HG03060 (cell line): ENCODE data around the gene INTS1.
"Not testable (repeated sequence)": the region's sequence is repeated elsewhere in the genome, so short reads cannot be mapped to it uniquely, and the experiment has no call there.

Source experiments
- ATAC-seq: cut with Tn5 transposase; IDR thresholded peaks from one replicate; pipeline ENCODE4 v1.9.1; 2021; ENCODE audit warnings: low read depth, moderate number of reproducible peaks; ENCODE audit not compliant: unreplicated experiment

INTS1 gene

DNA sequence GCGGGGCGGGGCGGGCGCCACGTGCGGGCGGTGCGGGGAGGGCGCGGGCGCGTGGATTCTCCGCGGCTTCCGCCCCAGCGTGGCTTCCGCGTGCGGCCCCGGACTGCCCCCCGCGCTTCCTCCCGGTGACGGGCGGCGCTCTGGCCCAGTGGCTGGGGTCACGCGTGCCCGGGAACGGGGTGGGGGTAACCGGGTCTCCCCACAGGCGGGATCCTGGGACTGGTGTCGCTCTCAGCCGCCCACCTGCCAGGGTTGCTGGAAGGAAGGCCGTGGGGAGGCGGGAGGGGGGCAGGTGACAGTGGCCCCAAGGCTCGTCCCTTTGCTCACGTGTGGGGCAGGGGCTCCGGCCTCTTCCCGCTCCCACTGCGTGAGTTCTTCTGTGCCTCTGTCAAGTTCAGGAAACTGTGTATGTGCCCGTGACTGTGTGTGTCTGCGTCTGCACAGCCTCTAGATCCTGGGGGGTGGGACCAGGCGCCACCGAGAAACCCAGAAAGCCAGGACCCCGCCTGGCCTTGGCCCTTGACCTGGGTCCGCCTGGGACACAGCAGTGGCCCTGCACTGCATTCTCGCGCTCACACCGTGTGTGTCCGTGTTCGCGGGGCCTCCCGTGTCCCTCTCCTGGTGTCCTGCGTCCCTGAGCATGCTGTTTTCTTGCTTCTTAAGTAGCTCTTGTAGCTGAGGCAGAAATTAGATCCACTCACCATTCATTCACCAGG lies 27.2 kb upstream of the INTS1 start:
- no peak for ATAC-seq

DNA sequence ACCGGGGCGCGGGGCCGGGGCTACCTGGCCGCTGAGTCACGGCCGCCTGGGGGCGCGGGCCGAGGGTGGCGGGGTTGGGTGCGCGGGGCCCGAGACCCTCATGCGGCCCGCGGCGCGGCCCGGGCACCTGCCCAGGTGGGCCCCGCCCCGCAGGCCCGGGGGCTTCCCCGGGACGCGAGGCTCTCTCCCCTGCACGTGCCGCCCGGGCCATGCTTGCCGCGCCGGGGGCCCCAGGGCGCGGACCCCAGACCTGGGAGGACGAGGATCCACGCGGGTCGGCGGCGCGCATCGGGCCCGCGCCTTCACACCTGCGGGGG lies 26.7 kb upstream of the INTS1 start:
- ATAC-seq = no peak

DNA sequence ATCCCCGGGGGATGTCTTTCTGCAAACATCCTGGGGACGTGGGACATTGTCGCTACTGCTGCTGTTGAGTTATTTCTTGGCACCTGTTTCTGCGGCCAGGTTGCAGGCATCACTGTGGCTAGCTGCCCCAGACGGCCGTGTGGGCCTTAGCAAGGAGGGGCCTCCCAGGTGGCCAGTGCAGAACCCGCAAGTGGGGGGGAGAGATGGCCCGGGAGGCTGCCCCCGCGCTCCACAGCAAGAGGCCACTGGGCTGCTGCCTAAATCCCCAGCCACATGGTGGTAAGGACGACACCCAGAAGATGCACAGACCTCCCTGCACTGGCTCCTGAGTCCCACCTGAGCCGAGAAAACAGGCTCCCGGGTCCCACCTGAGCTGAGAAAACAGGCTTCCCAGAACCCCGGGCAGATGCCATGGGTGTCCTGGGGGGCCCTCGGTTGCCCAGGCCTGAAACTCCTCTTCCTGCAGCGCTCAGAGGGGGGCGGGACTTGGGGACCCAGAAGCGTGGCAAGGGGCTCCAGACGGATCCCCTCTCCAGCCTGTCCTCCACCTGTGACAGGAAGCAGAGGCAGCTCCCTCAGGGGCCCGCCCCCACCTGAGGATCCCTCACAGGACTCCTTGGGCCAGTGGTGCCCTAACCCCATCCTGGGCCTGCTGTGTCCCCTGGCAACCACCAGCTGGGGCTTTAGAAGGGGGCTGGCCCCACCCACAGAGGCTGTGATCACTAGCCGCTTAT lies 25.4 kb upstream of the INTS1 start:
- no peak for ATAC-seq

DNA sequence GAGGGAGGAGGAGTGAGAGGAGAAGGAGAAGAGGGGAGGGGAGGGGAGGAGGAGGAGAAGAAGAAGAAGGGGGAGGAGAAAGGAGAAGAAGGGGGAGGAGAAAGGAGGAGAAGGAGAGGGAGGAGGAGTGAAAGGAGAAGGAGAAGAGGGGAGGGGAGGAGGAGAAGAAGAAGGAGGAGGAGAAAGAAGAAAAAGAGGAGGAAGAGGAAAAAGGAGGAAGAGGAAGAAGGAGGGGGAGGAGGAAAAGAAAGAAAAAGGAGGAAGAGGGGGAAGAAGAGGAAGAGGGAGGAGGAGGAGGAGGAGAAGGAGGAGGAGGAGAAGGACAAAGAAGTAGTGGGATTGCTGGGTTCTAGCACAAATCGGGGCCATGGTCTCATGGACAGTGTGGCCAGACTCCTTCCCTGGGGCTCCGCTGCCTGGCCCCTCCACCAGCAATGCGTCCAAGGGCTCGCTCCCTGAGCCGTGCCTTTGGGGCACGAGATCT lies 22.1 kb upstream of the INTS1 start:
- ATAC-seq = no peak

DNA sequence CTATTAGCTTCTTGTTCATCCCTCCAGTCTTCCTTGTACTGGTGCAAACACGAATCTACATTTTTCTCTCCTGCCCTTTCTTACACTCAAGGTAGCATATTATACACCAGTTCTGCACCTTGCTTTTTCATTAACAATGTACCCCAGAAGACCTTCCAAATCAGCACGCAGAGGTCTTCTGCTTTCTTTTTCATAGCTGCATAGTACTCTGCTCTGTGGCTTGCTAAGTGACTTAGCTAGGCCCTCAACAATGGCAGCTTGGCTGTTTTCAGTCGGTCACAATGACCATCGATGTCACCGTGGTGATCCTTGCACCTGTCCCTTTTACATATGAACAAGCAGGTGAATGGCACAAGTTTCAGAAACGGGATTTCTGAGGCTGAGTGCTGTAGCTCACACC lies 21.2 kb upstream of the INTS1 start:
- ATAC-seq = no peak

DNA sequence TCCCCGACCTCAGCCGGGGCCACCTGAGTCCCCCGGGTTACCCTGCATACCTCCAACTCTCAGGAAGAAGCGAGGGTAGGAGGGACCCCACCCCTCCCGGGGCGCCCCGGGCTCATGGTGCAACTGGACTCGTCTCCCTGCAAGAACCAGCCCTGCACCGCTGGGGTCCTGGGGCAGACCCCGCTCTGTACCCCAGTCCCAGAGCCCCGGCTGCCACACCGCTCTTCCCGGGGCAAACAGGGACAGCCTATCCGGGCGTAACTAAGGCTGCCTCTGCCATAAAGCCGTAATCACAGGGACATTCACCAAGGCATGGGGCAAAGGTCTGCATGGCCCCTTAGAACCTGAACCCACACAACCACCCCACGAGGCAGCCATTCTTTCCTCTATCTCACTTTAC lies 19.7 kb upstream of the INTS1 start:
- ATAC-seq = no peak

DNA sequence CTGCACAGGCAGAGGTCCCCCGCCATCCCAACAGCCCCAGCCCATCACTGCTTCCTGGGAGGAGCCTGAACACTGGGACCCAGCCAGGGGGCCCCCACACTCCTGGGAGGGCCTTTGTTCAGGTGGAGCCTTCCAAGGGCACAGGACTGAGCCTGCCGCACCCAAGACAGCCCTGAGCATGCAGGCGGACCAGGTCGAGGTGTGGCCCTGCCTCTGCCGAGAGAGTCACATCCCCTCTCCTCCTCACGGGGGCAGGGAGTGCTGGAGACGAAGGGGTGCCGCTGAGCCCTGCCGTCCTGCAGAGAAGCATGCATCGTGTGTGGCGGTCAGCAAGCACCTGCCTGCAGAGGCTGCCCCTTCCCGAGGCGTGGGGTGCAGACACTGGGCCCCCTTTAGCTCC lies 19.0 kb upstream of the INTS1 start:
- ATAC-seq = no peak

DNA sequence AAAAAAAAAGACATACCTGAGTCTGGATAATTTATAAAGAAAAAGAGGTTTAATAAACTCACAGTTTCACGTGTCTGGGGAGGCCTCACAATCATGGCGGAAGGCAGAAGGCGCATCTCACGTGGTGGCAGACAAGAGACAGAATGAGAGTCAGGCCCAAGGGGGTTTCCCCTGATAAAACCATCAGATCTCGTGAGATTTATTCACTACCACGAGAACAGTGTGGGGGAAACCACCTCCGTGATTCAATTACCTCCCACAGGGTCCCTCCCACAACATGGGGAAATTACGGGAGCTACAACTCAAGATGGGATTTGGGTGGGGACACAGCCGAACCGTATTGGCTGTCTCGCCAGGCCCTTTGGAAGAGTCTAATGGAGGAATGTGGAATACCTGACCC lies 17.3 kb upstream of the INTS1 start:
- ATAC-seq = no peak

DNA sequence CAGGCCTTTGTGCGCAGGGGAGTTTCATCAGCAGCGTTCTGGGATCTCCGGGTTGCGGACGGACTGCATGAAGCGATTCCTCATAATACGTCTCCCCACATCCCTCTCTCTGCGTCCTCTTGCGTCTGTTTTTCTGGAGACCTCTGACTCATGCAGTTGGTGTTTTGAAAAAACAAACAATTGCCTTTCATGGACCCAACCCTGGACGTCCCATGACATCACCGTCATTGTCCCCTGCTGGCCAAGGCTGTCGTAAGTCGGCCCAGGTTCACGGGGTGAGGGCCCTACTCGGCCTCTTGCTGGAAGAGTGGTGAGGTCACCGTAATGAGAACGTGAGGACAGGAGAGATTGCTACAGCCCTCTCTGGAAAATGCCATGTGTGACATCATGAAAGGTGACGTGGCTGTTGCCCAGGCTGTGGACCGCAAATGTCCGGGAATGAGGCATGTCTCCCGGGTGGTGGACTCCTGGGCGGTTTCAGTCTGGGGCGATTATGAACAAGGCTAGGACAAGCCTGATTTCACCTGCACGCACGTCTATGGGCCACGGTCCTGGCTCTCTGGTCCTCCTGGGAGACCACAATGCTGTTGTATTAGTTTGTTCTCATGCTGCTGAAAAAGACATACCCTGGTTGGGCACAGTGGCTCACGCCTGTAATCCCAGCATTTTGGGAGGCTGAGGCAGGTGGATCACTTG lies 16.5 kb upstream of the INTS1 start:
- no peak for ATAC-seq

DNA sequence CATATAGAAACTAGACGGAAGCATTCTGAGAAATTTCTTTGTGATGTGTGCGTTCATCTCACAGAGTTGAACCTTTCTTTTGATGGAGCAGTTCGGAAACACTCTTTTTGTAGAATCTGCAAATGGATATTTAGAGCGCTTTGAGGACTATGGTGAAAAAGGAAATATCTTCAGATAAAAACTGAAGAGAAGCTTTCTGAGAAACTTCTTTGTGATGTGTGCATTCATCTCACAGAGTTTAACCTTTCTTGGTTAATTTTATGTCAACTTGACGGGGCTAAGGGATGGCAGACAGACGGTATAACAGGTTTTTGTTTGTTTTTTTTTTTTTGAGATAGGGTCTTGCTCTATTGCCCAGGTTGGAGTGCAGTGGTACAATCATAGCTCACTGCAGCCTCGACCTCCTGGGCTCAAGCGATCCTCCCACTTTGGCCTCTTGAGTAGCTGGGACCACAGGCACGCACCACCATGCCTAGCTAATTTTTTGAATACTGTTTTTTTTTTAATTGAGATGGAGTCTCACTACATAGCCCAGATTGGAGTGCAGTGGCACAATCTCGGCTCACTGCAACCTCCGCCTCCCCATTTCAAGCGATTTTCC lies 15.2 kb upstream of the INTS1 start:
- ATAC-seq = not testable (repeated sequence)

DNA sequence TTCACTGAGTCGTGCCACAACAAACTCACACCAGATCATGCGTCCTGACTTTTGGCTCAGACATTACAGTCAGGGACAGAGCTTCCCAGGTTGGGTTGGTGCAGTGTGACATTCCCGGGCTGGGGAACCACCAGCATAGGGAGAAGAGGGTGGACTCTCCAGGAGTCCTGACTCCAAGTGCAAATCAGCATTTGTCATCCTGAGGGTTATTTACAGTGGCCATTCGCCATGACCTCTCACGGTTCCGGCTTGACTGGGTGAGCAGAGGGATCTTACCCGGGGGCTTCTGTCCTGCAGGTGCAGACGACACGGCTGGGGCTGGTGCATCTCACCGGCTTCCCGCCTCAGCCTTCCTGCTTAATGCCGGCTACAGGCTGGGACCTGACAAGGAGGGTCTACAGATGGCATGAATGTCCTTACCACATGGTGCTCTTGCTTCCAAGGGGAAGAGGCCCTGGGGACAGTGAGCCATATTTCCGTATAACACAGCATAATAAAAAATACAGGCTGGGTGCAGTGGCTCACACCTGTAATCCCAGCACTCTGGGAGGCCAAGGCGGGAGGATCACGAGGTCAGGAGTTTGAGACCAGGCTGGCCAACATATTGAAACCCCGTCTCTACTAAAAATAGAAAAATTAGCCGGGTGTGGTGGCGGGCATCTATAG lies 12.5 kb upstream of the INTS1 start:
- no peak for ATAC-seq

DNA sequence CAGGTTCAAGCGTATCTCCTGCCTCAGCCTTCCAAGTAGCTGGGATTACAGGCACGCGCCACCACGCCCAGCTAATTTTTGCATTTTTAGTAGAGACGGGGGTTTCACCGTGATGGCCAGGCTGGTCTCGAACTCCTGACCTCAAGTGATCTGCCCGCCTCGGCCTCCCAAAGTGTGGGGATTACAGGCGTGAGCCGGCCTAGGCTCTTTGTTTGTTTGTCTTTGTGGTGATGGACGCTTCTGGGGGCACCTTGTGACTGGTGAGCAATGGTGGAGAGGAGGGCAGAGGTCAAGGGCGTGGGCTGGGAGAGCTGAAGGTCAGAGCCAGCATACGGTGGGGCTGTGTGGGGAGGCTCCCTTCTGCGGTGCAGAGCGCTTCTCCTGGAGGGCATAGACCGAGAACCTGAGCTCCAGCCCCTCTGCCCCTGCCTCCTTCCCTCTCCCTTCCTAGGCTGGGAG lies 11.3 kb upstream of the INTS1 start:
- ATAC-seq = not testable (repeated sequence)

DNA sequence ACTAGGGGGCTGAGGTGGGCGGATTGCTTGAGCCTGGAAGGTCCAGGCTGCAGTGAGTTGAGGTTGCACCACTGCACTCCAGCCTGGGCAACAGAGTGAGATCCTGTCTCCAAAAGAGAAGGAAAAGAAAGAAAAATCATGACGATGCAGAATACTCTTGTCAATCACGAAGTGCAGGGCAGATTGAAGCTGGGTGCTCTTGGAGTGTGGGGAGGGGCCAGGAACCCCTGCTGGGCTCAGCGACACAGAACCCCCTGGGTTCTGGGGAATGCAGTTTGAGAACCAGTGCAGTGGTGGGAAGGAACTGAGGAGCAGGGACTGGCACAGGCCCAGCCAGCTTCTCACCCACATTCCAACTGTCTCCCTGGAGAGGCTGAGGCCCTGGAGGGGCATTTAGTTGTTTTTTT lies 10.8 kb upstream of the INTS1 start:
- ATAC-seq = no peak

DNA sequence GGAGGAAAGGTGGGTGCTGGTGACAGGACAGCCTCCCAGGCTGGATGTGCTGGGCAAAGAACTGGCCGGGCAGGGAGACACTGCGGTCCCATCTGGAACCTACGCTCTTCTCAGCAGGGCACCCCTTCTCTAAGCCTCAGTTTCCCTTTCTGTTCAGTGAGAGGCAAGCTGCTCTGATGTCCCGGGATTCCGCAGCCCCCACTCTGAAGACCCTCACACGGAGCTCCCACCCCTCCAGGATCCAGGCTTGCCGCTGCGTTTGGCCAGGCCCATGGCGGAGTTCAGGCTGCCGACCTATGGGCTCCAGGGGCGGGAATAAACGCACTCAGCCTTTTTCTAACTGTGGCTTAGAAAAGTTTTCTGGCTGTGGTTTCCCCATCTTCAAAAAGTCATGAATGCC lies 10.2 kb upstream of the INTS1 start:
- no peak for ATAC-seq

DNA sequence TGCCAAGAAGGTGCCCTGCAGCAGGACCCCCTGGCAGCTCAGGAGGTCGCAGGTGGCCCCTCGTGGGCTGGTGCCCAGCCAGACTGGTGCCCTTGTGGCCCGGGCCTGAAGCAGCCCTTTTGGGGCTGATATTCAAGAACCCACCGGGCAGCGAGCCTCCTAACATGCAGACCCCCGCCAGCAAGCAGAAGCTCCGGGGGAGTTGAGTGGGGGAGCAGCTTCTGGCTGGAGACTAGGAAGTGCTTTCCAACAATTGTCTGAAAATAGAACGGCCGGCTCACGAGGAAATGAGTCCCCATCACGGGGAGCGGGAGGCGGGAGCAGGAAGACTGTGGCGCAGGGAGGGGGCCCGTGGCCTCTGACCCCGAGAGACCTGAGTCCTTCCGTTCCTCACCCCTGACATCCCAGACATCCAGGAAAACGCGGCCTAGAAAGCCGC lies 9.5 kb upstream of the INTS1 start:
- ATAC-seq = no peak

DNA sequence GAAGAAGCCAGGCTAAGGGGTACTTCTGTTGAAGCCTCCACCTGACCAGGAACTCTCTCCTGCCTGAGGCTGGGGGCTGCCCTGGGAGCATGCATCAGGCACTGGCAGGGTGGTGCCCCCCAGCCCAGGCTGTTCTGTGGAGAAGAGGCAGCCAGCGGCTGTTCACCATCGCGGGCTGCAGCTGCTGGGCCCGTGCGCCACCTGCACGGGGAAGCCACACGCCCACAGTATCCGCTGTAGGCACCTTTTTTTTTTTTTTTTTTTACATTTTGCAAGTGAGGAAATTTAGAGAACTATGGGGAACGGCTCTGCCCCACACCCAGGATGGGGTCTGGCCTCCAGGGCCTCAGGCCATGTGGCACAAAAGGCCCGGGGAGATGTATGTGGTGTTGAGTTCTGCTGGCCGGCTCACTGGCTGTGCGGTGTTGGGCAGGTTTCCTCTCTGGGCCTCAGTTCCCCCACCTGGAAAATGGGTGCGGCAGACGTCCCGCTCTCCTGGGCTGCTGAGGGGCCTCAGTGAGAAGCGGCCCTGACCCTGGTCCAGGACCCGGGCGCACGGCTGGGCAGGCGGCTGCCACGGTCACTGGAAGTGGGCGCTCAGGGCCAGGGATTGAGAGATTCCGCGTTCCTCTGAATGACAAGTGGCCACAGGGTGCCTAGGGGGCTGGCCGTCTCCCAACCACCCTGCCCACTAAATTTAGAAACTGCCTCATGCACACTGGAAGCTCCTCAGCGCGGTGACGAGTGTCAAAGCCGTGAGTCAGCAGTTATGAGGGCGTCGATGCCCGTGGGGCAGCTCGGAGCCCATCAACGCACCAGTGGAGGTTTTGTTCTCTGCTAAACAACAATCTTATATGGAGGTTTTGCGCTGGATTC lies 8.8 kb upstream of the INTS1 start:
- ATAC-seq = no peak

DNA sequence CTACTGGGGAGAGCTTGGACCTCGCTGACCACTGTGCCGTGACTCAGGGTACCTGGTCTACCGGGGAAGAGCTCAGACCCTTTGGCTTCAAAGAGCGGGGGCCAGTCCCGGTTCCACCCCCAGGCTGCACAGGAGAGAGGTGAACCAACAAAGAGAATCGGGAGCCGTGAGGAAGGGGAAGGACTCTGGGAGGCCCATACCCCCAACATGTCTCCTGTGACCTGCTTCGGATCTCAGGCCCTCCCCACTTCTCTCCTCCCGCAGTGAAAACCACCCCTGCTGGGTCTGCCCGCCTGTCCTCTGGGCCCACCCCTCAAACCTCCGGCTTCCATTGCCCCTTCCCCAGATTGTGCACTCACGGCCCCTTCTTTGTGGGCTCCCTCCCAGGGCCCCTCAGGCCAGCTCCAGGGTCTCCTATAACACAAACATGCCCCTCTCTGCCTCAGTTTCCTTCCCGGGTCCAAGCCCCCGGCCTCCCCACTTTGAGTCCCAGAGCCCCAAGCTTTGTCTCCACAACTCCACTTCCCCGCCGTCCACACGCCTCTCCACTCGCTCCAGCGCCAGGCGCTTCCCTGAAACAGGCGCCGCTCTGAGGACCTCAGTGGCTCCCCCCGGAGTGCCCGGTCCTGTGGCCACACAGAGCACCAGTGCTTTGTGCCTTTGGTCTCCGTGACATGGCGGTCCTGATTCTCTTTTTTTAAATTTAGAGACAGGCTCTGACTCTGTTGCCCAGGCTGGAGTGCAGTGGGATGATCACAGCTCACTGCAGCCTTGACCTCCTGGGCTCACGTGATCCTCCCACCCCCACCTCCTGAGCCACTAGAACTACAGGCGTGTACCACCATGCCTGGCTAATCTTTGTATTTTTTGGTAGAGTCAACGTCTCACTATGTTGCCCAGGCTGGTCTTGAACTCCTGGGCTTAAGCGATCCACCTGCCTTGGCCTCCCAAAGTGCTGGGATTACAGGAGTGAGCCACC lies 7.5 kb upstream of the INTS1 start:
- no peak for ATAC-seq

DNA sequence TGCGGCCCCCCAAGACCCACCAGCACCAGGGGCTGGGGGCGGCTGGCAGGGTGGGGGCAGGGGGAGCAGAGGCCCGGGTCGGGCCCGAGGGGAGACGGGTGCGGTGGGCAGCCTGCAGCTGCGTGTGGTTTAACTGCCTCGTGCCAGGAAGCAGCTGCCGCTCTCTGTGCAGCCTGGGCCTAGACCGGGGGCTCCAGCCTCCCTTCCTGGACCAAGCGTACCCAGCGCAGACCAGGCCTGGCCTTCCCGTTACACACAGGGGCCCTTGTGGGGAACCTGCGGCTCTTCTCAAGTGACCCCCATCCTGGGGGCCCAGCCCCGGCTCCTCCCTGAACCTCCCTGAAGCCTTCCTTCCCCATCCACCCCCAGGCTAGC lies 6.6 kb upstream of the INTS1 start:
- no peak for ATAC-seq

DNA sequence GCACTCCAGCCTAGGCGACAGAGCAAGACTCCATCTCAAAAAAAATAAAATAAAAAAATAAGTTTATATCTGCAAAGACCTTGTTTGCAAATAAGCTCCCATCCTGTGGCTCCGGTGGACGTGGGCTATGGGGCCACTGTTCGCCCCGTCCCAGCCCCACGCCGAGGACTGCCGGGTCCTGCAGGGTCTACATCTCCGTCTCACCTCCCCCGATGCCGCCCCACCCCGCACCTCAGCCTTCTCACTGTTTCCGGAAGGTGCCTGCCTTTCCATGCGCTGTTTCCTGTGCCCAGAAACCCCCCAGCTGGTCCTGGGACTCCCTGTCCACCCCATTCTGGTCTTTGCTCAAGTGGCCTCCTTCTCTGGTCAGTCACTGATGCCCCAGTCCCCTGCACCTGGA lies 5.0 kb upstream of the INTS1 start:
- ATAC-seq = no peak
